Trophoblast cell (in vitro differentiated cells and primary cell): ENCODE data around the gene SETD1B.

ENCODE experiments used
- DNase-seq, 2 donors: peaks; one replicate each; pipeline ENCODE4 v3.0.0-alpha.2; 2016
- H2AFZ ChIP-seq: 2 replicates; pipeline ENCODE4 v1.6.1; 2013; ENCODE audit warnings: low read length, moderate library complexity, mild to moderate bottlenecking; ENCODE audit not compliant: insufficient read depth, poor library complexity
- H2AK5ac ChIP-seq: 2 replicates; pipeline ENCODE4 v1.6.1; 2013; ENCODE audit warnings: mild to moderate bottlenecking, low read length
- H2BK120ac ChIP-seq: 2 replicates; pipeline ENCODE4 v1.6.1; 2013; ENCODE audit warnings: low read length, mild to moderate bottlenecking, moderate library complexity; ENCODE audit not compliant: insufficient read depth, poor library complexity
- H2BK12ac ChIP-seq: 2 replicates; pipeline ENCODE4 v1.6.1; 2013; ENCODE audit warnings: mild to moderate bottlenecking, low read length, moderate library complexity
- H2BK5ac ChIP-seq: 2 replicates; pipeline ENCODE4 v1.6.1; 2013; ENCODE audit warnings: low read length, low read depth, moderate library complexity, mild to moderate bottlenecking; ENCODE audit not compliant: poor library complexity
- H3K14ac ChIP-seq: 2 replicates; pipeline ENCODE4 v1.6.1; 2013; ENCODE audit warnings: mild to moderate bottlenecking, low read length
- H3K18ac ChIP-seq: 2 replicates; pipeline ENCODE4 v1.6.1; 2013; ENCODE audit warnings: mild to moderate bottlenecking, low read length
- H3K23ac ChIP-seq: 2 replicates; pipeline ENCODE4 v1.6.1; 2013; ENCODE audit warnings: low read length
- H3K27ac ChIP-seq: 2 replicates; pipeline ENCODE4 v1.5.1; 2013; ENCODE audit warnings: low read depth, mild to moderate bottlenecking, inconsistent platforms, low read length, moderate library complexity
- H3K27me3 ChIP-seq: 2 replicates; pipeline ENCODE4 v1.6.1; 2013; ENCODE audit warnings: inconsistent platforms, mild to moderate bottlenecking, low read length, moderate library complexity; ENCODE audit not compliant: insufficient read depth
- H3K36me3 ChIP-seq, 2 experiments: 1 replicate in 1 of 2; 2 replicates in 1 of 2; pipeline ENCODE4 v1.6.1; 2013; ENCODE audit warnings: low read length in 2 of 2, mild to moderate bottlenecking in 2 of 2, moderate library complexity in 1 of 2; ENCODE audit not compliant: insufficient read depth in 2 of 2, control insufficient read depth in 1 of 2
- H3K4ac ChIP-seq: 2 replicates; pipeline ENCODE4 v1.6.1; 2013; ENCODE audit warnings: low read depth, mild to moderate bottlenecking, low read length, moderate library complexity
- H3K4me1 ChIP-seq, 2 experiments: 1 replicate in 1 of 2; 2 replicates in 1 of 2; pipeline ENCODE4 v1.6.1; 2013; ENCODE audit warnings: low read length in 2 of 2, mild to moderate bottlenecking in 2 of 2, moderate library complexity in 1 of 2; ENCODE audit not compliant: insufficient read depth in 2 of 2, control insufficient read depth in 1 of 2
- H3K4me2 ChIP-seq: 2 replicates; pipeline ENCODE4 v1.6.1; 2013; ENCODE audit warnings: inconsistent platforms, mild to moderate bottlenecking, low read length, moderate library complexity
- H3K4me3 ChIP-seq: 2 replicates; pipeline ENCODE4 v1.5.1; 2013; ENCODE audit warnings: mild to moderate bottlenecking, low read depth, low read length, inconsistent platforms
- H3K79me1 ChIP-seq: one replicate; pipeline ENCODE4 v1.6.1; 2013; ENCODE audit warnings: low read length
- H3K79me2 ChIP-seq: 2 replicates; pipeline ENCODE4 v1.6.1; 2013; ENCODE audit warnings: low read length, mild to moderate bottlenecking; ENCODE audit not compliant: control insufficient read depth, insufficient read depth, poor library complexity
- H3K9ac ChIP-seq: 2 replicates; pipeline ENCODE4 v1.6.1; 2013; ENCODE audit warnings: mild to moderate bottlenecking, low read length
- H3K9me3 ChIP-seq: 2 replicates; pipeline ENCODE4 v1.6.1; 2013; ENCODE audit warnings: low read depth, mild to moderate bottlenecking, control low read depth, inconsistent platforms, low read length; ENCODE audit not compliant: insufficient read depth
- H4K12ac ChIP-seq: 2 replicates; pipeline ENCODE4 v1.6.1; 2013; ENCODE audit warnings: low read depth, mild to moderate bottlenecking, low read length, moderate library complexity
- H4K8ac ChIP-seq: 2 replicates; pipeline ENCODE4 v1.6.1; 2013; ENCODE audit warnings: low read depth, mild to moderate bottlenecking, low read length, moderate library complexity
- H4K91ac ChIP-seq: one replicate; pipeline ENCODE4 v1.6.1; 2013; ENCODE audit warnings: low read depth, mild to moderate bottlenecking, low read length, moderate library complexity
- WGBS: extraction: QIAGEN DNeasy Blood & Tissue Kit; methylation state at CpG from one replicate; pipeline ENCODE4 v1.1.7; 2013; ENCODE audit warnings: missing lambda C conversion rate; ENCODE audit not compliant: insufficient read length, insufficient coverage; ENCODE audit errors: extremely low coverage; 5-methylcytosine and 5-hydroxymethylcytosine counted together

SETD1B gene

GRCh38 chr12:121786440-121786825, 17.4 kb upstream of the SETD1B start:
- Histone ChIP-seq H2BK12ac (no peak overlapping the region), H3K27ac (no peak overlapping the region), H3K23ac (no peak overlapping the region), H3K14ac (no peak overlapping the region), H3K9ac (no peak overlapping the region), H4K8ac (no peak overlapping the region), H2AK5ac (no peak overlapping the region), H3K4ac (no peak overlapping the region), H3K9me3 (peaks cover 3% of the 10 kb centered on the region), H4K91ac (no peak overlapping the region), H2BK5ac (no peak overlapping the region), H2BK120ac (no peak overlapping the region), H4K12ac (no peak overlapping the region), H2AFZ (no peak overlapping the region), H3K79me1 (no peaks in the 10 kb centered on the region), H3K79me2 (no peaks in the 10 kb centered on the region), H3K18ac (no peak overlapping the region), H3K36me3 (no peaks in the 10 kb centered on the region), H3K27me3 (no peaks in the 10 kb centered on the region), H3K4me3 (no peak overlapping the region), H3K4me1 (peaks cover 4 to 8% of the 10 kb centered on the region in 2 experiments), H3K4me2 (no peak overlapping the region)
- no CpG with 5 or more reads among the region's 6 CpGs for WGBS
- DNase-seq, result peak; percentile 97 to 98

DNA sequence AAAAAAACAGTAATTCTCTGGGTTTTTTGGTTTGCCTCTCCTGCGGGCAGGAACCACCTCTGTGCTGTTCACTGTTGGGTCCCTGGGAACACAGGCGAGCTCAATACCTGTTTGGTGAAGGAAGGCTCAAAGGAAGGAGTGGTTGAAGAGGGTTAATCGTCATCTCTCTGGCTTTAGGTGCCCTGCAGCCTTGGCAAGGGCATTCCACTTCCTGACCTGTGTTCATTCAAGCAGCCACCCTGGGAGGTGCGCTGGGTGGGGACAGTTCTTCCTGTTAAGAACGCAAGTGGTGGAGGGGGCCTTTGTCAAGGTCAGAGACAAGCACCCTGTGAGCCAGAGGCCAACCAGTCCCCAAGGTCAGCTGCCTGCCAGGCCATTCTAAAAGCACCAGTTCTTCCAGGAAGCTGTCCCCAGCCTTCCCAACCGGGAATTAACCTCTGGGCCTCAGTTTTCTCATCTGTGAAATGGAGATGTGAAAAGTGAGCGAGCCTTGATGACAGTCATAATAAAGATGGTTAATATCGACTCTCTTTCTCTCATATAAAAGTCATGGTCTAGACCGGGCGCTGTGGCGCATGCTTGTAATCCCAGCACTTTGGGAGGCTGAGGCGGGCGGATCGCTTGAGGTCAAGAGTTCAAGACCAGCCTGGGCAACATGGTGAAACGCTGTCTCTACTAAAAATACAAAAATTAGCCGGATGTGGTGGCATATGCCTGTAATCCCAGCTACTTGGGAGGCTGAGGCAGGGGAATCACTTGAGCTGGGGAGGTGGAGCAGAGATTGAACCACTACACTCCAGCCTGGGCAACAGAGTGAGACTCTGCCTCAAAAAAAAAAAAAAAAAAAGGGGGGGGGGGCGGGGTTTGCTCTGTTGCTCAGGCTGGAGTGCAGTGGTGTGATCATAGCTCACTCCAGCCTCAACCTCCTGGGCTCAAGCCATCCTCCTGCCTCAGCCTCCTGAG, 16.5 kb upstream of the SETD1B start:
- no peak overlapping the region for H3K4ac ChIP-seq
- H3K27me3 ChIP-seq, result no peaks in the 10 kb centered on the region
- peaks cover 3% of the 10 kb centered on the region for H3K9me3 ChIP-seq
- no peak overlapping the region for H3K27ac ChIP-seq
- H4K91ac ChIP-seq, result no peak overlapping the region
- H3K36me3 ChIP-seq, result no peaks in the 10 kb centered on the region
- H3K9ac ChIP-seq, result no peak overlapping the region
- H2BK120ac ChIP-seq, result no peak overlapping the region
- no peaks in the 10 kb centered on the region for H3K79me2 ChIP-seq
- no peak overlapping the region for H2BK5ac ChIP-seq
- H4K12ac ChIP-seq, result no peak overlapping the region
- no peak for DNase-seq
- peaks cover 4 to 14% of the 10 kb centered on the region in 2 experiments for H3K4me1 ChIP-seq
- WGBS, result no CpG with 5 or more reads among the region's 17 CpGs
- no peak overlapping the region for H3K23ac ChIP-seq
- no peak overlapping the region for H2AK5ac ChIP-seq
- no peak overlapping the region for H3K14ac ChIP-seq
- no peak overlapping the region for H2AFZ ChIP-seq
- no peak overlapping the region for H3K18ac ChIP-seq
- H3K4me2 ChIP-seq, result no peak overlapping the region
- no peak overlapping the region for H3K4me3 ChIP-seq
- H2BK12ac ChIP-seq, result no peak overlapping the region
- H3K79me1 ChIP-seq, result no peaks in the 10 kb centered on the region
- H4K8ac ChIP-seq, result no peak overlapping the region

DNA sequence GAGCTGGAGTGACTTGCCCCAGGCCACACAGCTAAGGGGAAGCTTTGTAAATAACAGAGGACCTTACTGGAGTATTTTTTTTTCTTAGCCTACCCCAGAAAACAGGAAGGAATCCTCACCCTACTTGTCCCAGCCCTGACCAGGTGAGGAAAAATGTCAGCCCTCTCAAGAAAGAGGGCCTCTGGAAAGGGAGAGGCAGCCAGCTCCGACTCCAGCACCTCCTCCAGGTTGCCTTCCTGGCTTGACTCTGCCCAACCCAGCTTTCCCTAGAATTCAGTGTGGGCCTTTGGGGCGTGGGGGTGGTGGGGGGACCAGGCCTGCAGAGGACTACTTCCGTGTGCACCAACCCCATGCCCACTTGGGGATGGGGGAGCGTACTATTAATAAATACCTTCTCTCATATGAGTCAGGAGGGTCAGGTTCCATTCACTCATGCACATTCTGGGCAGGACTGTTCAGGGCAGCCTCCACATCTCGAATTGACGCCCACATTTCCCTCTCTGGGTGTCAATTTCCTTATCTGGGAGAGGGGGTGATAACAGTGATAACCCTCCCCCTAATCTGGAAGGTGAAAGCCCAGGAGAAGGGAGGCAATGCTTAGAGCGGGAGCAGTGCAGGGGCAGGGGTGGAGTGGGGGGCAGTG, 15.5 kb upstream of the SETD1B start:
- H3K79me2 ChIP-seq, result no peaks in the 10 kb centered on the region
- H3K23ac ChIP-seq, result no peak overlapping the region
- H4K12ac ChIP-seq, result no peak overlapping the region
- H2AFZ ChIP-seq, result no peak overlapping the region
- no peak overlapping the region for H3K4me2 ChIP-seq
- H3K27ac ChIP-seq, result no peak overlapping the region
- peaks cover 13 to 15% of the 10 kb centered on the region in 2 experiments for H3K4me1 ChIP-seq
- no peak overlapping the region for H3K14ac ChIP-seq
- no peak overlapping the region for H3K9ac ChIP-seq
- H4K8ac ChIP-seq, result no peak overlapping the region
- peaks cover 3% of the 10 kb centered on the region for H3K9me3 ChIP-seq
- H3K4me3 ChIP-seq, result no peak overlapping the region
- no peak overlapping the region for H2BK5ac ChIP-seq
- no peak for DNase-seq
- no peaks in the 10 kb centered on the region for H3K36me3 ChIP-seq
- H3K4ac ChIP-seq, result no peak overlapping the region
- peaks cover 3% of the 10 kb centered on the region for H3K79me1 ChIP-seq
- H2BK120ac ChIP-seq, result no peak overlapping the region
- H3K18ac ChIP-seq, result no peak overlapping the region
- no peaks in the 10 kb centered on the region for H3K27me3 ChIP-seq
- no CpG with 5 or more reads among the region's 7 CpGs for WGBS
- no peak overlapping the region for H2AK5ac ChIP-seq
- H4K91ac ChIP-seq, result no peak overlapping the region
- H2BK12ac ChIP-seq, result no peak overlapping the region

- Histone ChIP-seq H4K12ac (no peak overlapping the region), H2BK120ac (no peak overlapping the region), H3K27me3 (no peaks in the 10 kb centered on the region), H3K27ac (no peak overlapping the region), H2BK12ac (no peak overlapping the region), H3K79me2 (peaks cover 2% of the 10 kb centered on the region), H3K79me1 (peaks cover 10% of the 10 kb centered on the region), H3K4ac (no peak overlapping the region), H3K4me2 (no peak overlapping the region), H4K91ac (no peak overlapping the region), H3K23ac (no peak overlapping the region), H2AK5ac (no peak overlapping the region), H3K4me3 (no peak overlapping the region), H3K14ac (no peak overlapping the region), H2AFZ (no peak overlapping the region), H4K8ac (no peak overlapping the region), H3K18ac (no peak overlapping the region), H3K4me1 (peaks cover 20 to 22% of the 10 kb centered on the region in 2 experiments), H3K36me3 (no peaks in the 10 kb centered on the region), H3K9me3 (peaks cover 3% of the 10 kb centered on the region), H3K9ac (no peak overlapping the region), H2BK5ac (no peak overlapping the region)
- WGBS, result no CpG with 5 or more reads among the region's 13 CpGs
- no peak for DNase-seq
Measured at GRCh38 chr12:121789233-121789781, 14.5 kb upstream of the SETD1B start.
